Heart right ventricle (tissue), 16 donors: ENCODE measurements around the gene CDK11B. TPM values are rescaled to one million over a fixed set of nuclear protein-coding genes. Genes with fewer than 3 reads are reported as not detected.

Experiments
- ATAC-seq, 8 donors: fragments of 200-7000 bp; cut with Tn5 transposase; one replicate each; pipeline ENCODE4 v1.9.1; 2020; ENCODE audit warnings: mild to moderate bottlenecking in 8 of 8, moderate library complexity in 8 of 8, moderate number of reproducible peaks in 1 of 8
- DNase-seq, 2 donors: peaks; one replicate each; pipeline ENCODE4 v3.0.0-alpha.2; 2020
- H3K27ac ChIP-seq, 10 donors: fragments of 200-600 bp; sonication (generic) in 2 of 10; one replicate each; pipeline versions ENCODE4 v1.5.0 to v1.8.0; 2020 to 2022; ENCODE audit warnings: mild to moderate bottlenecking in 3 of 10
- H3K27me3 ChIP-seq, 7 donors: fragments of 200-600 bp; one replicate each; pipeline ENCODE4 v1.8.0; 2021 to 2022; ENCODE audit warnings: mild to moderate bottlenecking in 2 of 7
- H3K36me3 ChIP-seq, 9 donors: fragments of 200-600 bp; sonication (generic) in 1 of 9; one replicate each; pipeline versions ENCODE4 v1.5.0 to v1.8.0; 2020 to 2022; ENCODE audit warnings: mild to moderate bottlenecking in 2 of 9
- H3K4me1 ChIP-seq, 9 donors: fragments of 200-600 bp; sonication (generic) in 1 of 9; one replicate each; pipeline versions ENCODE4 v1.5.0 to v1.8.0; 2020 to 2022; ENCODE audit warnings: mild to moderate bottlenecking in 4 of 9
- H3K4me3 ChIP-seq, 10 donors: fragments of 200-600 bp; sonication (generic) in 2 of 10; one replicate each; pipeline versions ENCODE4 v1.5.0 to v1.8.0; 2020 to 2022; ENCODE audit warnings: mild to moderate bottlenecking in 7 of 10, moderate library complexity in 2 of 10
- H3K9me3 ChIP-seq, 11 donors: fragments of 200-600 bp in 10 of 11; sonication (generic) in 2 of 11; one replicate each; pipeline versions ENCODE4 v1.5.0 to v1.8.0; 2013 to 2022; ENCODE audit warnings: mild to moderate bottlenecking in 2 of 11, control low read depth in 1 of 11, moderate library complexity in 1 of 11
- WGBS, 2 donors: extraction: QIAGEN DNeasy Blood & Tissue Kit; methylation state at CpG; one replicate each; pipeline ENCODE4 v1.1.7; 2013; ENCODE audit warnings: inconsistent platforms in 1 of 2; 5-methylcytosine and 5-hydroxymethylcytosine counted together
- intact Hi-C, 10 donors: fragments of 100-400 bp; cut with DNase I; formaldehyde crosslinking; loops; one replicate each; pipeline versions ENCODE4 v1.11.1 to v1.14.2; 2022
- polyA plus RNA-seq, 2 donors: library from polyadenylated mRNA; stranded (reverse); fragments of 200-250 nt; gene quantifications; one replicate each; pipeline ENCODE4 v1.2.3, GENCODE V29; 2013
- total RNA-seq, 10 donors: library from RNA; stranded (reverse); fragmentation: NEBNext Ultra II Directional in 3 of 10; extraction: Animal tissue kit (Norgen Biotek cat#: 25700) in 3 of 10; gene quantifications; one replicate each; pipeline versions ENCODE4 v1.2.1 to v1.2.4, GENCODE V29; 2021 to 2023
- TF ChIP-seq, protein P1 (sequence below), 9 donors: fragments of 200-600 bp; sonication (generic) in 2 of 9; IDR thresholded peaks; one replicate each; pipeline versions ENCODE4 v1.5.0 to v1.8.0; 2021 to 2022; ENCODE audit warnings: antibody characterized with exemption in 9 of 9, mild to moderate bottlenecking in 5 of 9, moderate library complexity in 1 of 9
- donor health status: Arrhythmogenic right ventricular cardiomyopathy.
- donor health status: ischemic (EF 13 %, LVEDD 7.1; RV severe dilation, severe dysfunction).
- donor health status: healthy with polysubstance abuse.
- donor health status: DM: no; HTN: yes; CAD: no.
- donor health status: DM: no; HTN: no; CAD: no.
- donor health status: ischemic (EF 25% LVEDD 6.9; RV normal size, moderate dysfunction).
- donor health status: ischemic (EF 25% LVEDD 5.7; RV mildly dilated, moderate dysfunction).
- donor health status: healthy.
- donor health status: DM: yes; HTN: yes; CAD: no.
- donor health status: Ischemic cardiomyopathy.
- donor health status: ischemic (EF 35%, LVEDD 5.7; RV mildly dilated, moderate dysfunction).
- donor health status: nonischemic (EF 11% LVEDD 7.7; RV severe dilation, severe dysfunction).
- donor health status: DM: yes; HTN: yes; CAD: no.
- donor health status: PGD.
- donor health status: ischemic (EF 29% LVEDD 5.4; RV normal size, mild dysfunction).
- donor health status: nonischemic (EF 23%, LVEDD 6.1; RV moderate dilation, normal function).

Gene CDK11B
- total and polyA plus RNA-seq, 12 donors = 20.9 to 34.1 (median 24.2) TPM

DNA sequence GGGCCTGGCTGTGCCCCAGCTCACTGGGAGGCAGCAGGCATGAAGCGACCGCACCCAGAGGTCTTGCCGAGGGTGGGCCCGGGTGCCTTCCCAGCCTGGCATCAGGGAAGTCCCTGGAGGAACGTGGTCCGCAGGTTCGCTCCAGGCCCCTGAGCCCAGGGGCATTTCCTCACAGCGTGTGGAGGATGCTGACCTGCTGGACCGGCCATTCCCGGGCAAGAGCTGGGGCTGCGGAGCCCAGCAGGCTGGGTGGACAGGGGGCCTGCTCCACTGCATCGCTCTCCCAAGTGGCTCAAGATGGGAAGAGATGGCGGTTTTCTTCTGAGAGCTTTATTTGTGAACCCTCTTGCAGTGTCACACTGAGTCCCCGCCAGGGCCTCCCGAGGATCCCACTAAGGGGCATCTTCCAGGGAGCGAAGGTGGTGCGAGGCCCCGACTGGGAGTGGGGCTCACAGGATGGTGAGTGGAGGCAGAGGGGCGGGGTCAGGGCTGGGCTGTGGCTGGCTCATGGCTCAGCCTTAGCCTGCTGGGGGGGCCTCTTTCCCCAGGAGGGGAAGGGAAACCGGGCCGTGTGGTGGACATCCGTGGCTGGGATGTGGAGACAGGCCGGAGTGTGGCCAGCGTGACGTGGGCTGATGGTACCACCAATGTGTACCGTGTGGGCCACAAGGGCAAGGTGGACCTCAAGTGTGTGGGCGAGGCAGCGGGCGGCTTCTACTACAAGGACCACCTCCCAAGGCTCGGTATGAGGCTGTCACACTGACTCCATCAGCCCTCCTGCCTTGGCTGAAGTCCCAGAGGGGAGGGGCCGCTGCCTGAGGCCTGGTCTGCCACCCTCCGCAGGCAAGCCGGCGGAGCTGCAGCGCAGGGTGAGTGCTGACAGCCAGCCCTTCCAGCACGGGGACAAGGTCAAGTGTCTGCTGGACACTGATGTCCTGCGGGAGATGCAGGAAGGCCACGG, 34.1 kb downstream of the CDK11B start:
- TF ChIP-seq, protein P1, sequence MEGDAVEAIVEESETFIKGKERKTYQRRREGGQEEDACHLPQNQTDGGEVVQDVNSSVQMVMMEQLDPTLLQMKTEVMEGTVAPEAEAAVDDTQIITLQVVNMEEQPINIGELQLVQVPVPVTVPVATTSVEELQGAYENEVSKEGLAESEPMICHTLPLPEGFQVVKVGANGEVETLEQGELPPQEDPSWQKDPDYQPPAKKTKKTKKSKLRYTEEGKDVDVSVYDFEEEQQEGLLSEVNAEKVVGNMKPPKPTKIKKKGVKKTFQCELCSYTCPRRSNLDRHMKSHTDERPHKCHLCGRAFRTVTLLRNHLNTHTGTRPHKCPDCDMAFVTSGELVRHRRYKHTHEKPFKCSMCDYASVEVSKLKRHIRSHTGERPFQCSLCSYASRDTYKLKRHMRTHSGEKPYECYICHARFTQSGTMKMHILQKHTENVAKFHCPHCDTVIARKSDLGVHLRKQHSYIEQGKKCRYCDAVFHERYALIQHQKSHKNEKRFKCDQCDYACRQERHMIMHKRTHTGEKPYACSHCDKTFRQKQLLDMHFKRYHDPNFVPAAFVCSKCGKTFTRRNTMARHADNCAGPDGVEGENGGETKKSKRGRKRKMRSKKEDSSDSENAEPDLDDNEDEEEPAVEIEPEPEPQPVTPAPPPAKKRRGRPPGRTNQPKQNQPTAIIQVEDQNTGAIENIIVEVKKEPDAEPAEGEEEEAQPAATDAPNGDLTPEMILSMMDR (IDR thresholded peaks at IDR 0.05) = no peak
- peaks cover 0 to 16% (median 0%) of the 10 kb centered on the region in 7 donors for H3K27me3 ChIP-seq
- H3K4me1 ChIP-seq = peaks cover 4 to 46% (median 17%) of the 10 kb centered on the region in 9 donors
- peak overlapping the region in 8 of 10 donors; percentile 44 to 83 (median 68) for H3K27ac ChIP-seq
- ATAC-seq = peak; percentile 36 to 79 (median 67)
- peak overlapping the region in 7 of 10 donors; percentile 10 to 41 (median 18) for H3K4me3 ChIP-seq
- peak; percentile 72 to 76 for DNase-seq
- intact Hi-C loops = no loop called here
- WGBS, 2 donors = 58 to 69% methylated on average over 38 of the region's 38 CpGs
- peaks cover 0 to 41% (median 8%) of the 10 kb centered on the region in 9 donors for H3K36me3 ChIP-seq
- H3K9me3 ChIP-seq = no peaks in the 10 kb centered on the region

DNA sequence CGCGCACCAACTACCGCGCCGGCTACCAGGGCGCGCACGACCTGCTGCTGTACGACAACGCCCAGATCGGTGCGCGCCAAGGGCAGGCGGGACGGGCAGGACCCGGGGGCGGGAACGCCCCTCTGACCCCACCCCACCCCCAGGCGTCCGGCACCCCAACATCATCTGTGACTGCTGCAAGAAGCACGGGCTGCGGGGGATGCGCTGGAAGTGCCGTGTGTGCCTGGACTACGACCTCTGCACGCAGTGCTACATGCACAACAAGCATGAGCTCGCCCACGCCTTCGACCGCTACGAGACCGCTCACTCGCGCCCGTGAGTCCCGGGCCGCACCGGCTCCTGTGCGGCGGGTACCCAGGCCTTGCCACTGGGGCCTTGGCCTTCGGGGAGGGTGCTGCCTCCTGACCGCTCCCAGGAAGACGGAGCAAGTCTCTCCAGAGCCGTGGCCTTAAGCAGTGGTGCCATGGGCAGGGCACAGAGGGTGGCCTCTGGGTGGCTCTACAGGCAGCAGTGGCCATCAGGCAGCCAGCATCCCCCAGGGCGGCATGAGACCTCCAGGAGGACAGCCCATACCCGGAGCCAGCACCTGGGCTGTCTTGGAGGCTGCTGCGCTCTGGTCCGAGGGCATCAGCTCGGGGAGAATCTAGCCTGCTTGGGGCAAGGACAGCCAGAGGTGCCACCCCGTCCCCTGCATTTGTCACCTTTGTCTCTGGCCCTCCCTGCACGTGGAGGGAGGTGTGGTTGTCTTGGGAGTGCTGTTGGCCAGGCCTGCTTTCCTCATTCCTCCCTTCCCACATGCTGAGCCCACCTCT, 35.0 kb downstream of the CDK11B start:
- peaks cover 0 to 9% (median 0%) of the 10 kb centered on the region in 7 donors for H3K27me3 ChIP-seq
- no peak for ATAC-seq
- WGBS, 2 donors = 93 to 95% methylated on average over 48 to 51 of the region's 51 CpGs
- DNase-seq = no peak
- TF ChIP-seq, protein P1 (IDR thresholded peaks at IDR 0.05) = no peak
- no peak overlapping the region for H3K4me3 ChIP-seq
- no peaks in the 10 kb centered on the region for H3K9me3 ChIP-seq
- H3K27ac ChIP-seq = peak overlapping the region in 1 of 10 donors; percentile 78
- intact Hi-C loops = no loop called here
- peaks cover 0 to 38% (median 8%) of the 10 kb centered on the region in 9 donors for H3K36me3 ChIP-seq
- H3K4me1 ChIP-seq = peaks cover 4 to 52% (median 18%) of the 10 kb centered on the region in 9 donors

DNA sequence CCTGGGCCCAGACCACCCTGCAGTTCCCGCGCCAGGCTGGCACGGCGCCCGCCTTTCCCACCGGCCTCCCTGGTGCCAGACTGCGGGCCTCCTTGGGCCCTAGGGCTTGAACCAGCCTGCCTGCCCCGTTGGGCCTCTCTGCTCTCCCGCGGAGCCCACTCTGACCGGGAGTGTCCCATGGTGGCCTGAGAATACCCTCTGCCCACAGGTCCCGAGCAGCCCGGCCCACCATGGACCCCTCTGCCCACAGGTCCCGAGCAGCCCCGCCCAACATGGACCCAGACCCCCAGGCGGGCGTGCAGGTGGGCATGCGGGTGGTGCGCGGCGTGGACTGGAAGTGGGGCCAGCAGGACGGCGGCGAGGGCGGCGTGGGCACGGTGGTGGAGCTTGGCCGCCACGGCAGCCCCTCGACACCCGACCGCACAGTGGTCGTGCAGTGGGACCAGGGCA, 35.6 kb downstream of the CDK11B start:
- peaks cover 4 to 52% (median 18%) of the 10 kb centered on the region in 9 donors for H3K4me1 ChIP-seq
- no peak overlapping the region for H3K27ac ChIP-seq
- intact Hi-C loops = no loop called here
- TF ChIP-seq, protein P1 (IDR thresholded peaks at IDR 0.05) = no peak
- DNase-seq (no peak), ATAC-seq (no peak)
- no peaks in the 10 kb centered on the region for H3K9me3 ChIP-seq
- H3K27me3 ChIP-seq = peaks cover 0 to 2% (median 0%) of the 10 kb centered on the region in 7 donors
- 95 to 97% methylated on average over 33 of the region's 33 CpGs for WGBS, 2 donors
- no peak overlapping the region for H3K4me3 ChIP-seq
- peaks cover 0 to 38% (median 5%) of the 10 kb centered on the region in 9 donors for H3K36me3 ChIP-seq

DNA sequence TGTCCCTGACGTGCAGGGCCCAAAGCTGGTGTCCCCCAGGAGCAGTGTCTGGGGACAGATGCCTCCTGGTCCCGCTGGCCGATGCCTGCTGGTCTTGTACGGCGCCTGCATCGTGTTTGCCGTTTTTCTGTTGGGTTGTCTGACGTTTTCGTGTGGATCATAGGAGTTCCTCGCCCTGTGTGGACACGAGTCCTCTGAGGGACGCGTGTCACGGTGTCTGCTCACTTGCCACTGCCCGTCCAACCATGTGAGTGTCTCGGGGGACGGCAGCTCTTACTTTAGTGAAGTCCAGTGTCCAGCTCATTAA, 36.1 kb downstream of the CDK11B start:
- ATAC-seq (no peak), DNase-seq (no peak)
- Histone ChIP-seq H3K4me3 (no peak overlapping the region), H3K9me3 (no peaks in the 10 kb centered on the region), H3K27me3 (no peaks in the 10 kb centered on the region), H3K36me3 (peaks cover 0 to 38% (median under 1%) of the 10 kb centered on the region in 9 donors), H3K27ac (no peak overlapping the region), H3K4me1 (peaks cover 4 to 53% (median 18%) of the 10 kb centered on the region in 9 donors)
- TF ChIP-seq, protein P1 (IDR thresholded peaks at IDR 0.05) = no peak
- 91 to 93% methylated on average over 17 of the region's 17 CpGs for WGBS, 2 donors
- intact Hi-C loops = no loop called here
